ENCODE data around the gene RARG. TPM values are rescaled to one million over a fixed set of nuclear protein-coding genes. Genes with fewer than 3 reads are reported as not detected.
A peak's percentile ranks its signal among the peaks of the same experiment; 100 is the strongest.

RARG gene
- total and polyA plus RNA-seq, 2 of the 8 experiments (the other 6 are each of a cell fraction or from before 2014, with no cell fraction given): 68.6 to 68.9 TPM

- TF ChIP-seq CHD7 (IDR thresholded peaks at IDR 0.05; ENCODE audit: insufficient replicate concordance, low read length) (no peak), CTCF (IDR thresholded peaks at IDR 0.05; ENCODE audit: control extremely low read depth in 1 of 3, insufficient read depth in 1 of 3, low read depth in 1 of 3, low read length in 3 of 3) (no peak), GTF2F1 (IDR thresholded peaks at IDR 0.05; ENCODE audit: borderline replicate concordance, low read depth, low read length) (no peak), POLR2A (IDR thresholded peaks at IDR 0.05; ENCODE audit: control extremely low read depth in 1 of 2, low read depth in 2 of 2, low read length in 2 of 2) (peak in 1 of 2 experiments; percentile 62; a peak in 1 of 3 replicates), ASH2L (IDR thresholded peaks at IDR 0.05; ENCODE audit: low read length) (peak; percentile 93), PHF8 (conservative IDR thresholded peaks at IDR 0.05; ENCODE audit: low read depth, low read length) (0 out of 2 replicates have a peak, but pooled peaks have one; percentile 23)
Observed at GRCh38 chr12:53217051-53217930, 14.7 kb downstream of the RARG start (continued).
